Ovary (tissue), 3 donors: ENCODE measurements around the gene NECTIN2.

Source experiments
- CTCF ChIP-seq, 3 donors: fragments of 450-650 bp in 2 of 3; fragments of 200-600 bp in 1 of 3; IDR thresholded peaks; one replicate each; pipeline versions ENCODE4 v1.5.1 to v1.8.0; 2016 to 2022; ENCODE audit warnings: antibody characterized with exemption in 3 of 3, mild to moderate bottlenecking in 1 of 3
- EP300 ChIP-seq: sonication (generic); formaldehyde crosslinking; IDR thresholded peaks from one replicate; pipeline ENCODE4 v1.6.1; 2017; ENCODE audit warnings: antibody characterized with exemption
- POLR2A ChIP-seq: fragments of 450-650 bp; IDR thresholded peaks from one replicate; pipeline ENCODE4 v1.6.1; 2017; ENCODE audit warnings: antibody characterized with exemption, mild to moderate bottlenecking, moderate library complexity
- donor health status: DM: no; HTN: no; CAD: no.

- TF ChIP-seq CTCF (IDR thresholded peaks at IDR 0.05) (no peak), EP300 (no peak), POLR2A (no peak)
Measured at GRCh38 chr19:44907613-44908012, 61.5 kb downstream of the NECTIN2 start.
